Activated naive CD8-positive, alpha-beta T cell treated with anti-CD3 and anti-CD28 coated beads for 36 hours (primary cell): ENCODE results near the gene RNU6-9. TPM values are rescaled to one million over a fixed set of nuclear protein-coding genes. Genes with fewer than 3 reads are reported as not detected.
"Not testable (repeated sequence)": the region's sequence is repeated elsewhere in the genome, so short reads cannot be mapped to it uniquely, and the experiment has no call there.

Experiments used
- DNase-seq: peaks from one replicate; pipeline ENCODE4 v3.0.0; 2021
- H3K27ac Mint-ChIP-seq: one replicate; pipeline ENCODE4 v1.8.0; 2022; ENCODE audit warnings: mild to moderate bottlenecking, moderate library complexity, mixed read lengths
- H3K27me3 Mint-ChIP-seq: one replicate; pipeline ENCODE4 v1.8.0; 2022; ENCODE audit warnings: mild to moderate bottlenecking, mixed read lengths
- H3K36me3 Mint-ChIP-seq: one replicate; pipeline ENCODE4 v1.8.0; 2021; ENCODE audit warnings: mild to moderate bottlenecking, mixed read lengths
- H3K4me1 Mint-ChIP-seq: one replicate; pipeline ENCODE4 v1.8.0; 2021; ENCODE audit warnings: mixed read lengths
- H3K4me3 Mint-ChIP-seq: one replicate; pipeline ENCODE4 v1.8.0; 2022; ENCODE audit warnings: mild to moderate bottlenecking, moderate library complexity, mixed read lengths
- H3K9me3 Mint-ChIP-seq: one replicate; pipeline ENCODE4 v1.8.0; 2022; ENCODE audit warnings: mixed read lengths
- total RNA-seq, 2 experiments: library from RNA; stranded (reverse); gene quantifications; one replicate each; pipeline ENCODE4 v1.2.3, GENCODE V29; 2021

Gene RNU6-9
- total RNA-seq, 2 experiments from 2014 or later = not detected

DNA sequence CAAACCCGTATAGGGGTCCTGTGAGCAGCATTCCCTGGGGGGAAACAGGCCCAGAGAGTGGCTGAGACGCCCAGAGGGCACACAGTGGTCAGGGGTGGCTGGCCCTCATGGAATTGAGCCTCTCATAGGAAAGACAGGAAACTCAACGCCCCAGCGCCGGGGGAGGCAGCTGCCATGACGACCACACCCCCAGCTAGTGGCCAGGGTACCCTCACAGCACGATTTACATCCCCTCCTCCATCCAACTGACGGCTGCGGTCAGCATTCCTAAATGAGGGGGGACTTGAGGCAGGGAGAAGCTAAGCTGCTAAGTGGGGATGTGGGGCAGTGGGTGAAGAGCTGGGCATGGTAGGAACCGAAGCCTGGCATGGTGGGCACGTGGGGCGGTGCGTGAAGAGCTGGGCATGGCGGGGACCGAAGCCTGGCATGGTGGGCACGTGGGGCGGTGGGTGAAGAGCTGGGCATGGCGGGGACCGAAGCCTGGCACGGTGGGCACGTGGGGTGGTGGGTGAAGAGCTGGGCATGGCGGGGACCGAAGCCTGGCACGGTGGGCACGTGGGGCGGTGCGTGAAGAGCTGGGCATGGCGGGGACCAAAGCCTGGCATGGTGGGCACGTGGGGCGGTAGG lies 10.3 kb upstream of the RNU6-9 start:
- no peak for DNase-seq
- H3K4me3 Mint-ChIP-seq = no peak overlapping the region
- H3K27ac Mint-ChIP-seq = no peak overlapping the region
- no peaks in the 10 kb centered on the region for H3K27me3 Mint-ChIP-seq
- H3K9me3 Mint-ChIP-seq = no peaks in the 10 kb centered on the region
- H3K4me1 Mint-ChIP-seq = no peaks in the 10 kb centered on the region
- H3K36me3 Mint-ChIP-seq = no peaks in the 10 kb centered on the region

DNA sequence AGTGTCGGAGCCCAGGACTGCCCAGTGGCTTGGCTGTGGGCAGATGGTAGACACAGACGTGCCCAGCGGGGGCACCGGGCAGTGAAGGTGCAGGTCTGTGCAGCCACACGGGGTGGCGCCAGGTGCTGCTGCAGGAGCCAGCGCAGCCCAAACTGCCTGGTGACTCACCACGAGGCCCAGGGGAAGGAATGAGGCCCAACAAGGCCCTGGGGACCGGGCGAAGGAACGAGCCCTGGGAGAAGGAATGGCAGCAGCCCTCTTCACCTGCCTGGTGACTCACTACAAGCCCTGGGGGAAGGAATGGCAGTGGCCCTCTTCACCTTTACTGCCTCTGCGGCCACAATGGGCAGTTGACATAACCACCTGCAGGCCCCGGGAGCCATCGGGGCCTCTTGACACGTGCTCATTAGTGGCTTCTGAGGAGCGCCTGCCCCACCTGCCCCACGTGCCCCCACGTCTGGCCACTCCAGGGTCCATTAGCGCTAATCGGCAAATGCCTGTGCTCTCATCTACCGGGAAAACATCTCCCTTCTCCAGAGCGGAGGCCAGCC lies 9.5 kb upstream of the RNU6-9 start:
- no peak for DNase-seq
- Mint-ChIP-seq H3K27me3 (no peaks in the 10 kb centered on the region), H3K36me3 (no peaks in the 10 kb centered on the region), H3K4me3 (no peak overlapping the region), H3K9me3 (no peaks in the 10 kb centered on the region), H3K27ac (no peak overlapping the region), H3K4me1 (peaks cover 3% of the 10 kb centered on the region)

DNA sequence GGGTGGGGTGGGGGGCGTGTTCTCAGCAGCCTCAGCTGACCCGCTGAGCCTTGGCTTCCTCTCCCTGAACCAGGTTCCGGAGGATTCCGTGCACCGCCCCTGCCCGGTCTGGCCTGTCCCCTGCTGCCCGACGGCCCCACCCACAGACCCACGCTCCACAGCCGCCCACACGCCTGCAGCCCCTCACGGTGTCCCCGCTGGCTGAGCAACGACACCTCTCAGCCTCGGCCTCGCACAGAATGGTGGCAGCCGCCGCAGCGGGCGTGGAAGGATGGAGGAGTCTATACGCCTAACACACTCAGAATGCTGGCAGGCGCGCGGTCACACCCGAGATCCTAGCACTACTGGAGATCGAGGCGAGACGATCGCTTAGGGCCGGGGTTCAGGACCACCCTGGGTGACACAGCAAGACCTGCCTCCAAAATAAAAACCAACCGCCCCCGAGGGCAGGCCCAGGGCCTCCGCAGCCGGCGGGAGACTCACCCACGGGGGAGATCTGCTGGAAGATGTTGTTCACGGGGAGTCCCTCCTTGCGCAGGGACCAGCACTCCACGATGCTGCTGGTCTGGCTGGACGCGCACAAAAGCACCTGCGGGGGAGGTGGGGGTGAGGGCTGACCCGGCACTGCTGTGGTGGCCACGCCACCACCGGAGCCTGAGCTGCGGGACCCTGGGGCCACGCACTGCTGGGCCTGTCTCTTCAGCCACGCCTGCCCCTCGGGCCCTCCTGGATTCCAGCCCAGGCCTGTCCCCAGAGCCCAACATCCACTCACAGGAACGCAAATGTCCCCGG lies 8.7 kb upstream of the RNU6-9 start:
- DNase-seq = no peak
- peaks cover 2% of the 10 kb centered on the region for H3K36me3 Mint-ChIP-seq
- H3K9me3 Mint-ChIP-seq = no peaks in the 10 kb centered on the region
- no peak overlapping the region for H3K27ac Mint-ChIP-seq
- H3K27me3 Mint-ChIP-seq = no peaks in the 10 kb centered on the region
- H3K4me3 Mint-ChIP-seq = no peak overlapping the region
- peaks cover 4% of the 10 kb centered on the region for H3K4me1 Mint-ChIP-seq

DNA sequence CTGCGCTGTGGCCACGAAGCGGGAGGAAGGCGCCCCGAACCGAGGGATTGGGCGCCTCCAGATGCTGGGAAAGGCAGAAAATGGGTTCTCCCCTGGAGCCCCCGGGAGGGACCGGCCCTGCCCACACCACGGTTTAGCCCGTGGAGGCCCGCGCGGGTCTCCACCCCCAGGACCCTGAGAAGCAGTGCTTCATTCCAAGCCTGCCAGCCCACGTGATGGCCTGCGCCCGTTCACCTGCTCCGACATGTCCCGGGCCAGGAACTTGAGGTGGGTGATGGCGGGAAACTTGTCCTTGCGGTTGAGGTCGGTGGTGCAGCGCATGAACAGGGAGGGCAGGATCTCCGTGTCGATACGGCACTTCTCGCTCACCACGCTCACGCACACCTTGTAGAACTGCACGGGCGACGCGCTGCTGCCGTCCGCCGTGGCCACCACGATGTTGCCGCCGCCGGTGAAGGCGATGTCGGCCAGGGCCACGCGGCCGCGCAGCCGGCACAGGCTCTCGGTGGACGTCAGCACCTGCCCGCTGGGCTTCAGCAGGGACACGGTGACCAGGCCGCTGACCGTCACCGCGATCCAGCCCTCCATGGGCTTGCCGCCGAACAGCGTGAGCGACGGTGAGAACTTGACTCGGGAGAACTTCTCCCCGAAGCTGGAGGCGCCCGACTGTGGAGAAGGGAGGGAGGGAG lies 7.6 kb upstream of the RNU6-9 start:
- peaks cover 4% of the 10 kb centered on the region for H3K4me1 Mint-ChIP-seq
- H3K27ac Mint-ChIP-seq = no peak overlapping the region
- H3K4me3 Mint-ChIP-seq = no peak overlapping the region
- H3K27me3 Mint-ChIP-seq = no peaks in the 10 kb centered on the region
- peaks cover 2% of the 10 kb centered on the region for H3K36me3 Mint-ChIP-seq
- no peaks in the 10 kb centered on the region for H3K9me3 Mint-ChIP-seq
- no peak for DNase-seq

DNA sequence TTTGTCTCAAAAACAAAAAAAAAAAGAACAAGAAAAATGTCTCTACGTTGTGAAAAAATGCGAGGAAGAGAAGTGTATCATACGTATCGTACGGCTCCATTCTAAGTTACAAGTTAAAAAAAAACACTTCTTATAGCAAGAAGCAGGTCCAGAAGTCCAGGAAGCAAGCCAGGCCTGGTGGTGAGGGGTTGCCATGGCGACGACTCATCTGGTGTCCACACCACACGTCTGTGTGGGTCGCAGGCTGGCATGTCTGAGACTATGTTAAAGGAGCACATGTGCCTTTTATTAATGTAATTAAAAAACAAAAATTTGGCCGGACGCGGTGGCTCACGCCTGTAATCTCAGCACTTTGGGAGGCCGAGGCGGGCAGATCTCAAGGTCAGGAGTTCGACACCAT lies 6.2 kb upstream of the RNU6-9 start:
- peak overlapping the region; percentile 45 for H3K27ac Mint-ChIP-seq

DNA sequence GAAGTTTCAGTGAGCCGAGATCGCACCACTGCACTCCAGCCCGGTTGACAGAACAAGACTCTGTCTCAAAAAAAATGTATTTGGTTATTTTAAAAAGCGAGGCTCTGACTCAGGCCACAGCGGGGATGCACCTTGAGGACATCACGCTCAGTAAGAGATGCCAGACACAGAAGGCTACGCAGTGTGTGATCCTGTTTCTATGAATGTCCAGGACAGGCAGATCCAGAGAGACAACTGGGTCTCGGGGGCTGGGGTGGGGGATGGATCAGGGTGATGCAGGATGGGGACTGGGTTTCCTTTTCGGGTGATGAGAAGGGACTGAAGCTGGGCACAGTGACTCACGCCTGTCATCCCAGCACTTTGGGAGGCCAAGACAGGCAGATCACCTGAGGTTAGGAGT lies 5.7 kb upstream of the RNU6-9 start:
- DNase-seq = no peak
- no peak overlapping the region for H3K4me3 Mint-ChIP-seq
- no peaks in the 10 kb centered on the region for H3K27me3 Mint-ChIP-seq
- peak overlapping the region; percentile 25 for H3K27ac Mint-ChIP-seq
- H3K4me1 Mint-ChIP-seq = peaks cover 4% of the 10 kb centered on the region
- H3K36me3 Mint-ChIP-seq = peaks cover 2% of the 10 kb centered on the region
- no peaks in the 10 kb centered on the region for H3K9me3 Mint-ChIP-seq

More for the DNA sequence above, 6.2 kb upstream of the RNU6-9 start:
- H3K4me1 Mint-ChIP-seq = peaks cover 4% of the 10 kb centered on the region
- H3K9me3 Mint-ChIP-seq = no peaks in the 10 kb centered on the region
- no peaks in the 10 kb centered on the region for H3K27me3 Mint-ChIP-seq
- no peak overlapping the region for H3K4me3 Mint-ChIP-seq
- peaks cover 2% of the 10 kb centered on the region for H3K36me3 Mint-ChIP-seq
- DNase-seq = no peak

DNA sequence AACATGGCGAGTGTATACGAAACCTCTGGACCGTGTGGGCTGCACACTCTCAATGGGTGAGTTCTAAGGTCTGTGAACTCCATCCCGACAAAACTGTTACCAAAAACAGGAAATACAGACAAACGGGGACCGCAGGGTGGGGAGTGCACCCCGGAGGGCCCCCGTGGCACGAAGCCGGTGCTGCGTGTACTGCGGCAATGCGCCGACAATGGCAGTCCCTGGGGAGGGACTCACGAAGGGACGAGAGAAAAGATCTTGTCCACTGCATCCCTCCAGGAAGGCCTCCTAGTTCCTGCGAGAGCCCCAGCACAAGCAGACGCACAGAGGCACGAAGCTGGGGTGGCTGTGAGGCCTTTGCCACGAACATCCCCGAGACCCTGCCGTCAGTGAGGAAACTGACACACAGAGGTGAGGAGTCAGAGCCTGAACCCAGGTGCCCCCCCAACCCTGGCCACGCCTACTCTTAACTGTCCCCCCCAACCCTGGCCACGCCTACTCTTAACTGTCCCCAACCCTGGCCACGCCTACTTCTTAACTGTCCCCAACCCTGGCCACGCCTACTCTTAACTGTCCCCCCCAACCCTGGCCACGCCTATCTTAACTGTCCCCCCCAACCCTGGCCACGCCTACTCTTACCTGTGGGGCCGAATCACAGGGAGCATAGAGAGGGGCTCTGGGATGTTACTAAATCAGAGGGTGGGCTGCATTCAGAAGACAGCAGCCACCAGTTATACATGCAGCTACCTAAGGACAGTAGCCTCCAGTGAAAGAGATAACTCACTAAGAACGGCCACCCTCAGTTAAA lies 4.5 kb upstream of the RNU6-9 start:
- peaks cover 12% of the 10 kb centered on the region for H3K4me1 Mint-ChIP-seq
- H3K27ac Mint-ChIP-seq = peak overlapping the region; percentile 63
- peaks cover 5% of the 10 kb centered on the region for H3K27me3 Mint-ChIP-seq
- peak overlapping the region; percentile 14 for H3K4me3 Mint-ChIP-seq
- peaks cover 2% of the 10 kb centered on the region for H3K36me3 Mint-ChIP-seq
- no peaks in the 10 kb centered on the region for H3K9me3 Mint-ChIP-seq
- no peak for DNase-seq

DNA sequence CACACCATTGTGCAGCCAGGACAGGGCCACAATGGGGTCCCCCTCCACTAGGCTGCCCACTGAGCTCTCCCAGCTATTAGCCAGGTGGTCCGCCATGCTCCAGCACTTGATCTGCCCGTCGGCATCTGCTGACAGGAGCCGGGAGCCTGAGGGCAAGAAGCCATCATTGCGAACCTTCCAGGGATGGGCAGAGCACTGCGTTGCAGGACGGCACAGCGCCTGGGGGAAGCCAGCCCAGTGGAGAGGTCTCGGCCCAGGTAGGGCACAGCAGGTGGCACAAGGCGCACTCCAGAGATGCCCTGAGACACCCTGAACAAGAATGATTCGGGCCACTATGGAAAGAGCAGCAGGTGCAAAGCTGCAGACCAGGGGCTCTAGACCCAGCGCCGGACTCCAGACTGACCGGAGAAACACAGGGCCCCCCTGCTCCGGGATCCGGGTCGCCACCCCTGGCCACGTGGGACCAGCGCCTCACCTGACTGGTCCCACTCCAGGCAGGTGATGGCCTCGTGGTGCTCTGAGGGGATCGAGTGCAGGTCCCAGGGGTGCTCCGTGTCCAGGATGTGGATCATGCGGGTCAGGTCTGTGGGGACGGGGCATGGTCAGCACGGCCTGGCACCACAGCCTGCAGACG lies 3.5 kb upstream of the RNU6-9 start:
- Mint-ChIP-seq H3K27me3 (peaks cover 5% of the 10 kb centered on the region), H3K4me1 (peaks cover 13% of the 10 kb centered on the region), H3K27ac (no peak overlapping the region), H3K36me3 (peaks cover 2% of the 10 kb centered on the region), H3K9me3 (no peaks in the 10 kb centered on the region), H3K4me3 (no peak overlapping the region)
- DNase-seq = no peak

DNA sequence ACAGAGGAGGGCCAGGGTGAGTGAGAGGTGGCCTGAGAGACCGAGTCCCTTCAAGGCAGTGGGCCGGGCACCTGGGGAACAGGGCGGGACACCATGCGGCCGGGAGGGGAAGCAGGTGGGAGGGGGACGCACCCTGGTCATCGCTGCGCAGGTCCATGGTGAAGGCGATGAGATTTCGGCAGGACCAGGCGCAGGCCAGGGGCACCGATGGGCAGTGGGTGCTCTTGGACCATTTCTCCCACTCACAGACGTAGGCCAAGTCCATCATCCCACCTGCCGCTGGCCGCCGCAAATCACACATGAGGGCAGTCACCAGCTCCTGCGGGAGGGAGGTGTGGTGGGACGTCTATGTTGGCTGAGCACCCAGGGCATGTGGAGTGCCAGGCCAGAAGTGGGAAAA lies 2.5 kb upstream of the RNU6-9 start:
- Mint-ChIP-seq H3K27ac (no peak overlapping the region), H3K9me3 (no peaks in the 10 kb centered on the region), H3K36me3 (peaks cover 2% of the 10 kb centered on the region), H3K27me3 (peaks cover 5% of the 10 kb centered on the region), H3K4me1 (peaks cover 13% of the 10 kb centered on the region), H3K4me3 (peak overlapping the region; percentile 59)
- no peak for DNase-seq

DNA sequence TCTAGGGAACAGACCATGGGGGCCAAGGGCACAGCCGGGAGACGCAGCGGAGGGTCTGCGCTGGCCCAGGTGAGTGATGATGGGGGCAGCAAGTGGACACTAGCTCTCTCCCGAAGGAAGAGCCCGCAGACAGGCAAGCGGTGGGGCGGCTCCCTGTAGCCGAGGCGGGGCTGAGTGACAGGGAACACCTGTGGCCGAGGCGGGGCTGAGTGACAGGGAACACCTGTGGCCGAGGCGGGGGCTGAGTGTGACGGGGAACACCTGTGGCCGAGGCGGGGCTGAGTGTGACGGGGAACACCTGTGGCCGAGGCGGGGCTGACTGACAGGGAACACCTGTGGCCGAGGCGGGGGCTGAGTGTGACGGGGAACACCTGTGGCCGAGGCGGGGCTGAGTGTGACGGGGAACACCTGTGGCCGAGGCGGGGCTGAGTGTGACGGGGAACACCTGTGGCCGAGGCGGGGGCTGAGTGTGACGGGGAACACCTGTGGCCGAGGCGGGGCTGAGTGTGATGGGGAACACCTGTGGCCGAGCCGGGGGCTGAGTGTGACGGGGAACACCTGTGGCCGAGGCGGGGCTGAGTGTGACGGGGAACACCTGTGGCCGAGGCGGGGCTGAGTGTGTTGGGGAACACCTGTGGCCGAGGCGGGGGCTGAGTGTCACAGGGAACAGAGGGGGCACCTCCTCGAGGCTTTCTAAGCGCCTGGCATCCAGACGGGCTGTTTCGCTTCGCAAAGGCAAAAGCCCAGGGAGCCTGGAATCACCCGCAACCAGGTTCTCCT lies 1.7 kb upstream of the RNU6-9 start:
- not testable (repeated sequence) for H3K27me3 Mint-ChIP-seq, H3K27ac Mint-ChIP-seq
- peak overlapping the region; percentile 86 for H3K4me3 Mint-ChIP-seq

DNA sequence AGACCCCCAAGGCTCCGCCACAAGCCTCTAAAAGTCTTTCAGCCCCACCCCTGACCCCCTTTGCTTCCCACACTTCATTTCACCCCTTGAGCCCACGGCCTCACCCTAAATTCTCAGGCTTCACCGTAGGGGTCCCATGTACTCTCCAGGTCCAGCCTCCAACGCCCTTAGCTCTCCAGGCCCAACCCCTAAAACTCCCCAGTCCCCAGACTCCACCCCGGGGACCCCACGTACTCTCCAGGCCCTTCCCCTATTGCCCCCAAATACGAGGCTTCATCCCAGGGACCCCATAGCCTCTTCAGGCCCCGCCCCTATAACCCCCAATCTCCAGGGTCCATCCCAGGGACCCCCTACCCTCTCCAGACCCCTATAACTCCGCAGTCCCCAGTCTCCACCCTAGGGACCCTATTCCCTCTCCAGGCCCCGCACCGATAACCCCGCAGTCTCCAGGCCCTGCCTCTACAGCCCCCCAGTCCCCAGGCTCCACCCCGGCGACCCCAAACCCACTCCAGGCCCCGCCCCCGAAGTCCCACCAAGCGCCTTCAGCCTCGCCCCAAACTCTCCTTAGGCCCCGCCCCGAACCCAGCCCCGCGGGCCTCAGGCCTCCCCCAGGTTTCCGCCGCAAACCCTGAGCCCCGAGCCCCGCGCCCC lies 916 bp upstream of the RNU6-9 start:
- peaks cover 3% of the 10 kb centered on the region for H3K36me3 Mint-ChIP-seq
- H3K9me3 Mint-ChIP-seq = no peaks in the 10 kb centered on the region
- H3K4me1 Mint-ChIP-seq = peaks cover 13% of the 10 kb centered on the region
- no peak for DNase-seq
- peaks cover 5% of the 10 kb centered on the region for H3K27me3 Mint-ChIP-seq
- peak overlapping the region; percentile 84 for H3K27ac Mint-ChIP-seq
- H3K4me3 Mint-ChIP-seq = peak overlapping the region; percentile 86

More for the DNA sequence above, 1.7 kb upstream of the RNU6-9 start:
- not testable (repeated sequence) for H3K36me3 Mint-ChIP-seq, H3K9me3 Mint-ChIP-seq, DNase-seq
- peaks cover 13% of the 10 kb centered on the region for H3K4me1 Mint-ChIP-seq

DNA sequence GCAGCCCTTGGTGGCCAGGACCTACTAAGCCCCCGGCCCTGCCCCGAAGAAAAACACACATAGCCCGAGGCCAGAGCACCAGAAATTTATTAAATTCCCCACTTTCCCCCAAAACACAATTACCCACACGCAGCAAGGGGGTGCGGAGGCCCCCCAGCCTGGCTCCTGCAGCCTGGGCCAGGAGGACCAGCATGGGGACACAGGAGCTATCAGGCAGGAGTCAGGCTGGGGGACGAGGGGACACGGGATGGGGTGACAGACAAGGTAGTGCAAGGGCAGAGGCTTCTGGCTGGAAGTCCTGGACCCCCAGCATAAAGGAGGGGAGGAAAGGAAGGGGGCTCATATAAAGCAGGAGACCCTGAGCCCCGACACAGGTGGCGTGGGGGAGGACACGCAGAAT lies 3.1 kb downstream of the RNU6-9 start:
- peaks cover 1% of the 10 kb centered on the region for H3K36me3 Mint-ChIP-seq
- peaks cover 5% of the 10 kb centered on the region for H3K27me3 Mint-ChIP-seq
- H3K4me1 Mint-ChIP-seq = peaks cover 13% of the 10 kb centered on the region
- DNase-seq = no peak
- H3K27ac Mint-ChIP-seq = no peak overlapping the region
- H3K9me3 Mint-ChIP-seq = no peaks in the 10 kb centered on the region
- no peak overlapping the region for H3K4me3 Mint-ChIP-seq

DNA sequence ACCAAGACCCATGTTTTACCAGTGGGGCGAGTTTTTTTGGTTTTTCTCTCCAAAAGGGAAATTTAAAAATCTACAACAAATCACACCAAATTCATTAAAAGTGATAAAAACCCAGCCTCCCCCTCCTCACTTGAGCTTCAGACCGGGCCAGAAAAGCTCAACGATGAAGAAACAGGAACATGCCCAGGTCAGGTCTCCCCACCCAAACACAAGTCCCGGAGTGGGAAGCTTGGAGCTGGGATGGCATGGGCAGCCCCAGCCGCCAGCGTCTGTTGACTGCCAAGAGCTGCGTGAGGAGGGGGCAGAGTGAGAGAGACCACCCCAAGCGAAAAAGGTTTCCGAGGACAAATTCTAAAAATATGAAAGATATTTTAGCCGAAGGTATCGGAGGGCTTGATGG lies 3.7 kb downstream of the RNU6-9 start:
- Mint-ChIP-seq H3K9me3 (no peaks in the 10 kb centered on the region), H3K4me1 (peaks cover 13% of the 10 kb centered on the region), H3K27ac (no peak overlapping the region), H3K4me3 (no peak overlapping the region), H3K36me3 (peaks cover 1% of the 10 kb centered on the region), H3K27me3 (peaks cover 5% of the 10 kb centered on the region)
- no peak for DNase-seq
